Panc1 (cell line): ENCODE results near the gene PRELID2. TPM values are rescaled to one million over a fixed set of nuclear protein-coding genes. Genes with fewer than 3 reads are reported as not detected.

Experiments used
- ATAC-seq: fragments of 200-7000 bp; cut with Tn5 transposase; 2 replicates; pipeline ENCODE4 v1.9.1; 2020; ENCODE audit warnings: mild to moderate bottlenecking, moderate library complexity
- BruUV-seq: library from RNA; stranded (reverse); fragments of 400-500 nt; replicated peaks from 2 replicates; lab custom pipeline; 2021; lab: Mats Ljungman, UMichigan
- CTCF ChIA-PET: fragments of 300-600 bp; sonication (Branson Sonifier 250); formaldehyde crosslinking; loops from one replicate; lab custom pipeline; 2022; ENCODE audit warnings: antibody characterized with exemption; lab: Charles Lee
- POLR2A ChIA-PET: fragments of 300-600 bp; sonication (Branson Sonifier 250); formaldehyde crosslinking; loops from one replicate; lab custom pipeline; 2022; ENCODE audit warnings: antibody characterized with exemption; lab: Charles Lee
- DNase-seq: peaks from one replicate; pipeline ENCODE4 v3.0.0-alpha.2; 2010; ENCODE audit warnings: low read depth, low spot score
- H3K27ac ChIP-seq: 2 replicates; pipeline ENCODE4 v1.5.1; 2011; ENCODE audit warnings: mild to moderate bottlenecking, low read length, inconsistent platforms
- H3K27me3 ChIP-seq: fragments of 200-500 bp; sonication (Bioruptor generic); 2 replicates; pipeline ENCODE4 v1.6.0; 2014; ENCODE audit warnings: low read length, inconsistent platforms; ENCODE audit not compliant: control insufficient read depth, insufficient read depth
- H3K36me3 ChIP-seq: fragments of 200-500 bp; sonication (Bioruptor generic); 2 replicates; pipeline ENCODE4 v1.5.1; 2014; ENCODE audit warnings: inconsistent platforms, mild to moderate bottlenecking, low read length, moderate library complexity; ENCODE audit not compliant: control insufficient read depth, insufficient read depth
- H3K4me1 ChIP-seq: 2 replicates; pipeline ENCODE4 v1.5.1; 2011; ENCODE audit warnings: inconsistent platforms, mild to moderate bottlenecking, low read length, moderate library complexity; ENCODE audit not compliant: control insufficient read depth, insufficient read depth
- H3K4me3 ChIP-seq, 2 experiments: 2 replicates each; pipeline ENCODE4 v1.5.1; 2011 to 2012; ENCODE audit warnings: low read depth in 2 of 2, low read length in 2 of 2, mild to moderate bottlenecking in 2 of 2, inconsistent platforms in 1 of 2, moderate library complexity in 1 of 2
- H3K9me3 ChIP-seq: fragments of 200-500 bp; sonication (Bioruptor generic); 2 replicates; pipeline ENCODE4 v1.5.1; 2014; ENCODE audit warnings: low read depth, mild to moderate bottlenecking, inconsistent platforms, low read length, moderate library complexity; ENCODE audit not compliant: control insufficient read depth, insufficient read depth
- CTCF ChIP-seq: fragments of 450-650 bp; IDR thresholded peaks from 2 replicates; pipeline ENCODE4 v1.5.1; 2017; ENCODE audit warnings: mild to moderate bottlenecking
- POLR2AphosphoS5 ChIP-seq: IDR thresholded peaks from 2 replicates; pipeline ENCODE4 v1.6.1; 2012; ENCODE audit warnings: mild to moderate bottlenecking, low read depth, low read length, moderate library complexity
- REST ChIP-seq, 2 experiments: IDR thresholded peaks; 2 replicates each; pipeline ENCODE4 v1.6.1; 2011 to 2012; ENCODE audit warnings: low read depth in 2 of 2, control low read depth in 1 of 2, low read length in 1 of 2, mild to moderate bottlenecking in 1 of 2, moderate library complexity in 1 of 2; ENCODE audit not compliant: insufficient read depth in 1 of 2
- SIN3A ChIP-seq: IDR thresholded peaks from 2 replicates; pipeline ENCODE4 v1.6.1; 2012; ENCODE audit warnings: low read depth, mild to moderate bottlenecking, low read length, moderate library complexity, borderline replicate concordance; ENCODE audit not compliant: insufficient read depth
- TCF7L2 ChIP-seq: IDR thresholded peaks from 2 replicates; pipeline ENCODE4 v1.6.1; 2011; ENCODE audit warnings: mild to moderate bottlenecking, low read depth, low read length, inconsistent platforms
- in situ Hi-C: cut with HindIII; loops from 2 replicates; pipeline ENCODE4 v1.10.0; 2016; ENCODE audit warnings: low sequenced_read_pairs, low pct_unique_long_range_greater_than_20kb
- intact Hi-C: fragments of 100-400 bp; cut with micrococcal nuclease; formaldehyde crosslinking; loops from one replicate; pipeline ENCODE4 v1.10.0; 2022; ENCODE audit not compliant: unreplicated experiment
- total RNA-seq: library from RNA; stranded (reverse); gene quantifications from one replicate; pipeline ENCODE4 v1.2.1, GENCODE V29; 2021; ENCODE audit not compliant: unreplicated experiment

PRELID2 gene
- total RNA-seq, 1 experiment from 2014 or later = 15.4 TPM

- ATAC-seq (peak; percentile 76), DNase-seq (no peak)
- Histone ChIP-seq H3K9me3 (no peaks in the 10 kb centered on the region), H3K36me3 (no peaks in the 10 kb centered on the region), H3K27ac (peak overlapping the region; percentile 88), H3K4me1 (peaks cover 42% of the 10 kb centered on the region), H3K4me3 (peak overlapping the region; percentile 33 to 53), H3K27me3 (no peaks in the 10 kb centered on the region)
- TF ChIP-seq TCF7L2 (no peak), SIN3A (no peak), REST (IDR thresholded peaks at IDR 0.05; ENCODE audit: insufficient read depth in 1 of 2, low read depth in 2 of 2, low read length in 1 of 2) (no peak), POLR2AphosphoS5 (no peak), CTCF (no peak)
- in situ Hi-C loops = no loop called here
- CTCF ChIA-PET = interaction anchor here (1.0 kb wide), 1 partner anchor 31 kb away, joined by 3 read pairs; no protein-coding TSS in a partner anchor
- intact Hi-C loops = no loop called here
- no TSS peak for BruUV-seq
- POLR2A ChIA-PET = no interaction called here
These were observed 20.7 kb upstream of the PRELID2 start for GRCh38 chr5:145855763-145856267.

- ATAC-seq = peak; percentile 92
- intact Hi-C loops = no loop called here
- in situ Hi-C loops = loop anchor here (5.0 kb wide), 1 partner anchor 83 kb away; the partner anchor contains the start of gene SH3RF2
These were observed 19.6 kb upstream of the PRELID2 start for GRCh38 chr5:145854651-145855258.

More at GRCh38 chr5:145854651-145855258, 19.6 kb upstream of the PRELID2 start:
- Histone ChIP-seq H3K4me1 (peaks cover 38% of the 10 kb centered on the region), H3K36me3 (no peaks in the 10 kb centered on the region), H3K4me3 (peak overlapping the region in 1 of 2 experiments; percentile 4; a peak in 1 of 4 replicates), H3K27ac (peak overlapping the region; percentile 88), H3K27me3 (no peaks in the 10 kb centered on the region), H3K9me3 (no peaks in the 10 kb centered on the region)
- DNase-seq = peak; percentile 48
- BruUV-seq = no TSS peak
- CTCF ChIA-PET = interaction anchor here (0.6 kb wide), 1 partner anchor 33 kb away, joined by 3 read pairs; no protein-coding TSS in a partner anchor
- POLR2A ChIA-PET = interaction anchor here (1.0 kb wide), 1 partner anchor 12 kb away, joined by 3 read pairs; no protein-coding TSS in a partner anchor
- no peak for TF ChIP-seq SIN3A
- TF ChIP-seq REST (IDR thresholded peaks at IDR 0.05; ENCODE audit: insufficient read depth in 1 of 2, low read depth in 2 of 2, low read length in 1 of 2) = 0 out of 4 replicates have a peak, but pooled peaks of 1 of the 2 experiments have one; percentile 23
- no peak for TF ChIP-seq CTCF
- peak; percentile 44; the same call in 1 of the 2 replicates for TF ChIP-seq POLR2AphosphoS5
